ENCODE results near the gene DRC1.

The DRC1 gene

DNA sequence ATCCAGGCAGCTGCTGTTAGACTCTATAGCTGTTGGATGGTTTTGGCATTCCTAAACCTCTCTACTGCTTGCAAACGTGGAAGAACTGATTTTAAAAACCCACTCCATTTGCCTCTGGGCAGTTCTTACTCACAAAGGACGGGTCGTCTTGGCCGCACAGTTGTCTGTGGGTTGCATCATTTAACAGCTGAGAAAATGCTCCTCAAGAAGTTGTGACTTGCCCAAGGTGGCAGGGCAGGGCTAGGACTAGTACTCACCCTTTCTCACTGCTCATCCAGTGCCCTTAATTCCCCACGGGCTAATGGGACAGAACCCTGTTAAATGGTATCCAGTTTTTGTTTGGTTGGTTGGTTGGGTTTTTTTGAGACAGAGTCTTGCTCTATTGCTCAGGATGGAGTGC, 997 bp upstream of the DRC1 start:
- no peak for DNase-seq

DNA sequence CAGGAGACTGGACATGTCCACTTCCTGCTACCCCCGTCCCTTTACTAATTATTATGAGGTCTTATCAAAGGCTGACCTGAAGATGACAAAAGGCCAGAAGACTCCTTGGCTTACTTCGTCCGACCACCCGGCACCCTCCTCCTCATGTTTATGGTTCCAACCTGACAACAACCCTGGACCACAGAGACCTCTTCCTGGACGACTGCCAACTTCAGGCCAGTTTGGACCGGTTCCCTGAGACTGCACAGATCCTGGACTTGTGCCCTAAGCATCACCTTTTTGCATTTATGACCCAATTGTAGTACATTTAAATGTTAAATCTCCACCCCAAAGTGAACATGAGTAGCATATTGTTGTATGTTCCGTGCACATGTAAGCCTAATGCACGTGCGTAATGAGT, 5.8 kb downstream of the DRC1 start:
- no peak for DNase-seq

DNA sequence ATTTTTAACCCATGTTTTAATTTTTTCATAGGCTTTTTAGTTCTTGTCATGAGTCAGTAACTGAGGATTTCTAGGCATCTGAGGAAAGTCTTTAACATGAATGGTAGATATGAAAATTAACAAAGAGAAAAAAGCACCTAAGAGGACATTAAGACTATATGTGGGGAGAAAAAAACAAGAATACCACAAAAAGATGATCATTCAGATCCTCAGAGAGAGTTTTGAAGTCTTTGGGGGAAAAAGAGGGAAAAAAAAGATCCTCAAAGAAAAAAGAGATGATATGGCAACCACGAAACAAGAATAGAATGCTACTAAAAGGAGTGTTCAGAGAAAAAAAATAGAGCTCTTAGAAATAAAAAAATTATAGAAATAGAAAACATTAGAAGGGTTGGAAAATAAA, 8.1 kb downstream of the DRC1 start:
- no peak for DNase-seq

DNA sequence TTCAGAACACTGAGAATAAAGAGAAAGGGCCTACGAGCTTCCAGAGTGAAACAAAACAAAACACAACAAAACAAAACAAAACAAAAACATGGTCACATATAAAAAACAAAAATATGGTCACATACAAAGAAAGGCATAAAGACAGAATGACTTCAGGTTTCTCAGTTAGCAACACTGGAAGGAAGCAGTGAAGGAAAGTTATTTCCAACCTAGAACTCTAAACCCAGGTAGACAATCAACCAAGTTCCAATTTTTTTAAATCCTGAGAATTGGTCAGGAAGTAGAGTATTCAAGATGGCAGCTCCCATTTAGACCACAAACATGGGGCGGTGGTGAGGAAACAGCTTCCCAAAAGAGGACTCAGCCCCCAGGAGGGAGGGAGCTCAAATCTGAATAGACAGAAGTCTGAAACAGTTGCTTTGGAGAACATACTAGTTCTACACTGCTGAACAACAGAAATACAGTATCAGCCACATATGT, 9.1 kb downstream of the DRC1 start:
- DNase-seq = no peak

DNA sequence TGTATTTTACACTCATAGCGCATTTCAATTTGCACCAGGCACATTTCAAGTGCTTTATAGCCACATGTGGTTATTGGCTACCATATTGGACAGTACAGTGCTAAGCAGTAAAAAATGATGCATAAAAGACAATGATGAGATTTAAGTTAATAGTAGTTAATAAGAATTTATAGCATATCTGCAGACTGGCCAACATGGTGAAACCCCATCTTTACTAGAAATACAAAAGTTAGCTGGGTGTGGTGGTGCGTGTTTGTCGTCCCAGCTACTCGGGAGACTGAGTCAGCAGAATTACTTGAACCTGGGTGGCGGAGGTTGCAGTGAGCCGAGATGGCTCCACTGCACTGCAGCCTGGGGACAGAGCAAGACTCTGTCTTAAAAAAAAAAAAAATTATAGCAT, 9.7 kb downstream of the DRC1 start:
- no peak for DNase-seq

DNA sequence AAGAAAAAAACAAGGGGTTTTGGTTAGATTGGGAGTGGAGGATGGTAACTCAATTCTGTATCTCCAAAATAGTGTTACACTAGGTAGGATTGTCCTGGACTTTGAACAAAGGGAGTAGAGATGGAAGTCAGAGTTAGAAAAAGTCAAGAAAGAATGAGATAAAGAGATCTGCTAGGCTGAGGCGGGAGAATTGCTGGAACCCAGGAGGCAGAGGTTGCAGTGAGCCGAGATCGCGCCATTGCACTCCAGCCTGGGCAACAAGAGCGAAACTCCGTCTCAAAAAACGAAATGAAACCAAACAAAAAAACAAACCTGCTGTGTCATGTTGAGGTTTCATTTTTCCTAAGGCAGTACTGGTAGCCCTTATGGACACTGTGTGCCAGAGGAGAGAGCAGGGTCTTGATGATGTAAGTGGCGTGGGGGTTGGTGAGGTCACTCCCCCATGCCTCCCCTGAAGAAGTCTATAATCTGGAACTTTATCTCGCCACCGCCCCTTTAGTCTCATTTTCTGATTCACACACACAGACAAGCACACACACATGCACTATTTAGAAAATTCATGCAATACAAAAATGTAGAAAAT, 10.5 kb downstream of the DRC1 start:
- peak; percentile 60 for DNase-seq

DNA sequence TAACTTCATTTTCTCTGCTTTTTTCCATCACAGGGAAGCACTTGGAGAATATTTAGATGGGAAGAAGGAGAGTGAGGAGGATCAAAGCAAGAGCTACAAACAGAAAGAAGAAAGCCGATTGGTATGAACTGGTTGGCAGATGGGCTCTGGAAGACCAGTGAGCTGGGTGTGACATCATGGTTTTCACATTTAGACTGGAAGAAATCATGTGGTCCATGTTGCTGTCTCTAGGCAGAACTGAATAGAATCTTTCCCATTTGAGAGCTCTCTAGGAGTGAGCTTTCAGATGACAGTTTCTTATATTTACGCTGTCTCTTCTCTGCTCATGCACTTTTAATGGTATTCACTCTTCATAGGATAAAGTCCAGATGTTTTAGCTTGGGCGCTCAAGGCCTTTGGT, 12.6 kb downstream of the DRC1 start:
- DNase-seq = peak; percentile 44

DNA sequence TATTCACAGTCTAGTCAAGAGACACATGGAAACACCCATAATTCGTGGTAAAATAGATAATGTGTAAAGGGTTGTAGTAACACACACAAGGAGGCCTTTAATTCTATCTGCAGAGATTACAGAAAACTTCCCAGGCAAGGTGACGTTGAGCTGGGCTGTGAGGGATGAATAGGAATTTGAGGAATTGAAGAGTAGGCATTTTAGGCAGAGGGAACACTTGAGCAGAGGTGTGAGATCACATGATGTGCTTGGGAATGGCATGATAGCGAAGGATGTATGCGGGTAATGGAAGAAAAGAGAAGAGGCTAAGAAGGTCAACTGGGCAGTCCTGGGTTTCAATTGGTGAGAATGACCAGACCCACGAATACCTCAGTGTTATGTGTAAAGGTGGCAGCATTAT, 20.2 kb downstream of the DRC1 start:
- DNase-seq = no peak

DNA sequence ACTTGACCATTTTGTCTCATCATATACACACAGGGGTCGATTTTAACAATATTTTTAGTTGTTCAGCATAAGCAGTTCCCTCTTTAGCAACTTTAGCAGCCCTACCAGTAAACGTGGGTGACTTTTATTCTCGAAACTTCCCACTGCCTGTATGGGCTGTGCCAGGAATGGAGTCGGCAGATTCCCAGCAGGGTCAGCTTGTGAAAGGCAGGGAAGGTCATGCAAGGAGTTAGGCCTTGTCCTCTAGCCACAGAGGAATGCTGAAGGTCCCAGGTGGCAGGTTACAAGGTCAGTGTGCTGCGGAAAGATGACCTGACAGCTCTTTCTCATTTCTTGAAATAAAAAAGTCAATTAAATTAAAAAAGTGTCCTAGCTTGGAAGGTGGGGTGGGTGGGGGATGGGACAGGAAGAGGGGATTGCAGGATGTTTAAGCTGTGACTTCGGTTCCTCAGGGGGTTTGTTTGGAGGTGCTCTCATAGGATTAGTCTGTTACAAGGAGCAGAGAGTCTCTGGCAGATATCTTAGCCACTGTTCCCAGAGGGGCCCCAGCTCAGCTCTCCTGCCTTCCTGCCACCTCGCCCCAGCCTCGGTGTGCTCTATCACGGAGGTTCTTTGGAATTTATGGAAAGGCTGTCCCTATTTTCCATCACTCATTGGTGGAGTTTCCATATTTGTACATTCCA, 21.4 kb downstream of the DRC1 start:
- no peak for DNase-seq

DNA sequence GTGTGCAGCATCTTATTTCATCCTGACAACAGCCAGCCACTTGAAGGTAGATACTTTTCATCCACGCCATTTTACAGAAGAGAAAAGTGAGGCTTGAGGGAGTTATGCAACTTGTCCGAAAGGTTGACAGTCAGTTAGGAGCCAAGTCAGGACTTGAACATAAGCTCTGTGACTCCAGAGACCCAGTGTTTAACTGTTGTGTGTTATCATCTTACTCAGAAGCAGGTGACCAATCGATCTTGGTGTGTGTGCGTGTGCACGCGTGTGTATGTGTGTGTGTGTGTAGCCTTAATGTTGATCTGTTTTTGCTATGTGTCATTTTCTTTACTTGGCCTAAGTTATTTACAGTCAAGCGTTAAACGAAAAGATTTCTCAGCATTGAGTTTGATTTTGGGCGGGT, 22.0 kb downstream of the DRC1 start:
- DNase-seq = no peak

DNA sequence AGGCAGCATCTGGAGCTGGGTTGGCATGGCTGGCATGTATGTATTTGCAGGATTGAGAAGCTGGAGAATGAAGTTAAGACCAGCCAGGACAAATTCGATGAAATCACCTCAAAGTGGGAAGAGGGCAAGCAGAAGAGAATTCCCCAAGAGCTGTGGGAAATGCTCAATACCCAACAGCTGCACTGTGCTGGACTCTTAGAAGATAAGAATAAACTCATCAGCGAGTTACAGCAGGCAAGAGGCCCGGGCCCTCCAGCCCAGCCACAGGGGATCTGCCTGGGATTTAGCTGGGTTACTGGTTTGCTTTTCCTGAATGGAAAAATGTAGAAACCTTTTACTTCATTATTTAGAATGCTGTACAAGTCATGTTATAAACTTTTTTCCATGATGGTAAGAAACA, 22.5 kb downstream of the DRC1 start:
- no peak for DNase-seq

DNA sequence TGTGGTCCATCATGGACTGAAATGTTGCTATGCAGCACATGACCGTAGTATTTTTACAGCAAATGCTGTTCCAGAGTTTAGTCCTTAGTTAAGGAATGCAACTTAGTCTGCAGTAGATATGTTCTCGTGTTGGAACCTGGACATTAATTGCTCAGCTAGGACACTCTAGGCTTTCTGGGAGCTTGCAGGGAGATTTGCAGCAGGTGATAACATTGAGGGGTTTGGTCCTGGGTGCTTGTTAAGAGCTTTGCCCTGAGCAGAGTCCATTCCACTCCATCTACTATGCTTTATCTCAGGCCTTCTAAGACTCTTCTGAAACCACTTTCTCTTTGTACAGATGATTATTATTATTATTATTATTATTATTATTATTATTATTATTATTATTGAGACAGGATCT, 27.1 kb downstream of the DRC1 start:
- no peak for DNase-seq

DNA sequence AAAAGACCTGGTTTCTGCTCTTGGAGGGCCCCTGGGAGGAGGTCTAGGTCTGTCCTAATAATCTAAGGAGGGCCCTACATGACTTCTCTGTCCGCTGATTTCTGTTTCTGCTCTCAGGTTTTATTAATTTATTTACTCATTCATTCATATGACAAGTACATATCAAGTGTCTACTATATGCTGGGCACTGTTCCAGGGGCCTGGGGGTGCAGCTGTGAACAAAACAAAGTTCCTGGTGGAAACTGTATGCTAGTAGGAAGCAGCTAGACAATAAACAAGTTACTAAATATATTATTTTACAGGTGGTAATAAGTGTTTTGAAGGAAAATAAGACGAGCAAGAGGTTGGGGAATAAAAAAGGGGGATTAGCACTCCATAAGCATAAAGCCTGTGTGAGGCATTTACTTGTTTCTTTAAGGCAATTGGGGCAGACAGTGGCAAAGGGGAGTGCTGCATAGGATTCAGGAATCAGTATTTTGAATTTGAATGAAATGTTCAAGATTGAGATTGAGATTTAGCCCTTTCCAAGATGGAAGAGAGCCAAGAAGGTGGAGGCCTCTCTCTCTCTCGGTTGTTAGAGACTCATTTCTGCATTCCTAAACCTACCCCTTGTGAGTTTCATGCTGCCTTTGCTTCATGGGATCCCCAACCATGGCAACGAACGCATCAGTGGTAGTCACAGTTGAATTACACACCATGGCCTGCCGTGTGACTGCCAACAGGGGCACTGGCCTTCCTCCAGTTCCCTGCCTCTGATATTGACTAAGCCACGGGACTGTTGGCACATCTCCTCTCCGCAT, 28.3 kb downstream of the DRC1 start:
- peak; percentile 69 for DNase-seq

DNA sequence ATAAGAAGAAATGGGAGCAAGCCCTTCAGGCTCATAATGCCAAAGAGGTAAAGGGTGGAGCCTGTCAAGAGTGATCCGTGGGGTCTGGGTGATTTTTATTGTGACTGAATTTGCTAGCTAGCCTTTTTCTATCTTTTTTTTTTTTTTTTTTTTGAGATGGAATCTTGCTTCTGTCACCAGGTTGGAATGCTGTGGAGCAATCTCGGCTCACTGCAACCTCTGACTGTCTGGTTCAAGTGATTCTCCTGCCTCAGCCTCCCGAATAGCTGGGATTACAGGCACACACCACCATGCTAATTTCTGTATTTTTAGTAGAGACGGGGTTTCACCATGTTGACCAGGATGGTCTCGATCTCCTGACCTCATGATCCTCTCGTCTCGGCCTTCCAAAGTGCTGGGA, 29.1 kb downstream of the DRC1 start:
- DNase-seq = no peak

DNA sequence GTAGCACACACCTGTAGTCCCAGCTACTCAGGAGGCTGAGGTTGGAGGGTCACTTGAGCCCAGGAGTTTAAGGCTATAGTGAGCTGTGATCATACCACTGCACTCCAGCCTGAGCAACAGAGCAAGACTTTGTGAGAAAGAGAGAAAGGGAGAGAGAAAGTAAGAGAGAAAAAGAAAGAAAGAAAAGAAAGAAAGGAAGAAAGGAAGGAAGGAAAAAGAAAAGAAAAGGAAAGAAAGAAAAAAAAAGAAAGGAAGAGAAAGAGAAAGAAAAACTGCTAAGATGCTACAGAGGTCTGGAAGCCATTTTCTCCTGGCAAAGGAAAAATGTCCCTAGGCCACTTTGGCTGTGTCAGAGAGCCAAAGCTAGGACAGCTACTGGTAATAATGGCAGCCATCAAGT, 30.6 kb downstream of the DRC1 start:
- DNase-seq = no peak

DNA sequence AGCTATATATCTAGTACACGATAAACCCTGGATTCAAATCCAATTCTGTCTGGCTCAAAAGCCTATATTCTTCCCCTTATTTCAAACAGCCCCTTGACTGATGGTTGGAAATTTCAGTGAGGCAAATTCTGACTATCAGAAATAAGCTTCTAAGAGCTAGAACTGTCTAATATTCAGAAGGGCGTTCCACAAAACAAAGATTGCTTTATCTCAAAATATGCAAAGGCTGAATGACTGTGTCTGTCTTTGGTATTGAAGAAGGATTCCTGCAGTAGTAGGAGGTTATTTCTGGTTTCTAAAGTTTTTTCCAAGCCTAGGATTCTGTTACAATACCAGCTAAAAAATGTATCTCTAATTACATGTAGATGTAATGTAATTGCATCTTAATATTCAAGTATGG, 31.1 kb downstream of the DRC1 start:
- no peak for DNase-seq

DNA sequence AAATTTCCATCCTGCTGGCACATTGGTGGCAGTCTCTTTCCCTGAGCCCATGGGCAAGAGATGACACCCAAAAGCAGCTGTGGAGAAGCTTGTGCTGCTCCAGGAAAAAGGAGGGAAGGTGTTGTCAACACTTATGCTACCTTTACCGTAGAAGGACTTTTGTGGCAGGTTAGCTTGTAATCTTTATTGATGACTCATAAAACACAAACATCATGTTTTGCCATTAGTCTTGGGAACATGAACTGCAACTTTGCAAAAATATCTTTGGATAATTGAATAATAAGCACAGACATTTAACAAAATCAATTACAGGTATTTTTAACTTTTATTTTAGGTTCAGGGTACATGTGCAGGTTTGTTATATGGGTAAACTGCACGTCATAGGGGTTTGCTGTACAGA, 33.4 kb downstream of the DRC1 start:
- DNase-seq = peak; percentile 51

DNA sequence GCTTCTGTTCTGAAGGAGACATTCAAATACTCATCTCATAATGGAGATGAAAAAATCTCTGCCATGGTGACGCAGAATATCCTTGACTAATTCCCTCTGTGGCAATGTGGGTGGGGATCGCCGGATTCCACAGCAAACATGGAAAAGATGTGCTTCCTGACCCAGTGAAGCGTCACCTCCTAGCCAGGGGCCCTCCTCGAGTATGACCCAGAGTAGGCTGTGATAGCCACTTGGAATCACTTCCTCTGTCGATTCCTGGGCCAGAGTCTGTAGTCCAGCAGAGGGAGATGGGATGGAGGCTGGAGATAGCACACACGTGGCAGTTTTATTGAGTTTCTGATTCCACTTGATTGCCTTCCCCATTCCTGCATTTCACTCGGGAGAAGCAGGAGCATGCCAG, 36.8 kb downstream of the DRC1 start:
- no peak for DNase-seq

DNA sequence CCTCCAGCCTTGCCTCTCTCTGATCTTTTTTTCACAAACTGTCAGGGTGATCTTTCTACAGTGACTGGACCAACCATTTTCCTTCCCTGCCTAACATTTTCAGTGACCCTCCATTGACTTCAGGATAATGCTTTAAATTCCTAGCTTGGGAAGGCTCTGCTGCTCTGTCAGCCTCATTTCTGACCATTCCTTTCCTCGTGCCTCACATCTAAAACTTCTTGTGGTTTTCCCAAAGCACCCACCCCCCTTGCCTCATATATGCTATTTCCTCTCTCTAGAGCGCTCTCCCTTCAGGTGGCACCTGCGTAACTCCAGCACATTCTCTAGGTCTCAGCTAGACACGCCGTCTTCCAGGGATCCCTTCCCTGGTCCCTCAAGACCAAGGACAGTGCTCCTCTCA, 37.2 kb downstream of the DRC1 start:
- no peak for DNase-seq

DNA sequence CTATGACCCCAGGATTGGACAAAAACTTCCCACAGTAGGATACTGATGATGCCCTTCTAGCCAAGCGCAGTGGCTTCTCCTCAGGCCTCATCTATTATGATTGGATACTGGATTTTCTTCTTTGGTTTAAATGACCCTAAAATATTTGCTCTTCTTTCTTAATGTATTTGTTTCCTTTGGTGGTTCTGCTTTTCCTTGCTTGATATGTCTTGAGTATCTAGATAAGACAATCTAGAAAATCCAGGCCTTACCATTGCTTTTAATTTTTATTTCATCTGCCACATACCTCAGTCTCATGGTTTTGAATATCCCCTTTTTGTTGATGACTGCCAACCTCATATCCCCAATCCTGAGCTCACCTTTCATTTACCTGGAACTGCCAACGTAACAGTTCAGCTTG, 40.6 kb downstream of the DRC1 start:
- no peak for DNase-seq

DNA sequence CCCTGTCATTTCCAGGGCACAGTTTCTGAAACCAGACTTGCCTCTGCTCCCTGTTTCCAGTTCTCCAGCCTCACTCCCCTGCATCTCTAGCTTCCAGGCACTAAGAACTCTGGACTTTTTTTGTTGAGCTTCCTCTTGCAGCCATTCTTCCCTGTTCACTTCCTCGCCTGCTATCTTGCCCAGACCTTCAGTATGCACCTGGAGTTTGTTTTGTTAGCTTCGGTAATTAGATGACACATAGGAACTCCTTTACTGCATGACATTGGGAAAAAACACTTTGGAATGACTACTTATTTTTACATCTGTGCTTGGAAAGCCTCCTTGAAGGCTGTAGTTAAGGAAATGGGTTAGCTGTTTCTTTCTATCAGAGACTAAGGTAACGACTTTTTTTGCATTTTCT, 41.0 kb downstream of the DRC1 start:
- peak; percentile 49 for DNase-seq

DNA sequence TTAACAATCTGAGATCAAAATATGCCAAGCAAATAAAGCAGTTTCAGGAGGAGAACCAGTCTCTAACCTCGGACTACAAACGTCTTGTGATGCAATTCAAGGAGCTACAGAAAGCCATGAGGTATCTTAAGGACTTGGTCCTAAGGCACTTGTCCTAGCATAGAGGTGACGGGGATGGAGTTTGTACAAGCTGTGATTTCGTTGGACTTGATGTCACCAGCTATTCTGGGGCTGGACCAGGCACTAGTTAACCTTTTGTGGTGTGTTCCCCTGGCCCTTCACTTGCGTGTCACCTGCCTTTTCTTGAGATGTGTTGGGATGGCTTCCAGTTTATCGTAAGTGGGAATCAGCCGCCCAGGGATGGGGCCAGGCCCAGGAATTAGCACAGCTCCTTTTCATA, 42.5 kb downstream of the DRC1 start:
- no peak for DNase-seq

DNA sequence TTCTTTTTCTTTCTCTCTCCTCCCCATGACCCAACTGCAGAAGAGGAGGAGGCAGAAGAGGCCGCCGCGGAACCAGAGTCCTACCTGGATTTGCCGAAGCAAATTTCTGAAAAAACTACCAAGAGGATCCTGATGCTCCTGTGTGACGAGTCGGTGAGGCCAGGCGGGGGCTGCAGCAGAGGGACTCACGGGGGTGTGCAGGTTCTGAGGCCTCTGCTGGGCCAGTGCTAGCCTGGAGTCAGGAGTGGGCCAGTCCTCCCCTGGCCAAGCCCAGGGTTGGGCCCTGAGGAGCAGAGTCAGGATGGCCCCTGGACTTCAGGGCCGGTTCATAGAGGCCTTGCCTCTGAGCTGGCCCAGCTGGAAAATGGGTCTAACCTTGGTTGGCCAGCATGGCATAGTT, 46.9 kb downstream of the DRC1 start:
- no peak for DNase-seq

DNA sequence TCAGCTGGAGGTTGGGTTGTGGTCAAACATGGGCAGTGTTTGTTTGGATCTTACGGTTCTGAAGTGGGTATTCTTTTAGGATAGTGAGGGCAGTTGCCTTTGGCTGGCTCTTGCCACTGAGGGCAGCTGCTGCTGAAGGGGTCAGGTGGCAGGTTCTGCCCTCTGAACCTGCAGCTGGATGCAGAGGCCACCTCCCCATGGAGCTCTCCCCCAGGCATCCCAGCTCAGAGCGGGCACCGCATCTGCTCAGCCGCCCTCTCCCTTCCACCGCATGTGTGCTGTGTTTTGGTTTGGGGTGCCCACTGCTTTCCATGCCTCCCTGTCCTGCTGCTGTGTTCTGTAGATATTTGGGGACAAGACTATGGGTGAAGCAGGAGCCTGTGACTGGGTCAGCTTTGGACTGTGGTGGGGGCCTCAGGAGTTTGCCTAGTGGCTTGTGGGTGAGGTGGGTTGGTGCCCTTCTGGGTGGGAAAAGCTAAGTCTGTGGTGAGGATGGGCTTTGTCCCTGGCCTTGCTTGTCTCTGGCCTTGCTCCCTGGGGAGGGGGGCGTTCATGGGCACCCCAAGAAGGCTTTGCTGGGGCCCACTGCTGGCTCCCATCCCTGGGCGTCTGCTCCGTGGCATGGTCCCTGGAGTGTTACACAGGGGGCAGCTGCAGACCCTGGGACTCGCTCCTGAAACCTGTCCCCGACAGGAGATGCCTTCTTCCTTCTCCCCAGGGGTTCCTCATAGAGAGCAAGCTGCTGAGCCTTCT, 47.7 kb downstream of the DRC1 start:
- DNase-seq = no peak

Measured in DMS53 (cell line).